ENCODE data around the gene RARS1.
A peak's percentile ranks its signal among the peaks of the same experiment; 100 is the strongest.

RARS1 gene

DNA sequence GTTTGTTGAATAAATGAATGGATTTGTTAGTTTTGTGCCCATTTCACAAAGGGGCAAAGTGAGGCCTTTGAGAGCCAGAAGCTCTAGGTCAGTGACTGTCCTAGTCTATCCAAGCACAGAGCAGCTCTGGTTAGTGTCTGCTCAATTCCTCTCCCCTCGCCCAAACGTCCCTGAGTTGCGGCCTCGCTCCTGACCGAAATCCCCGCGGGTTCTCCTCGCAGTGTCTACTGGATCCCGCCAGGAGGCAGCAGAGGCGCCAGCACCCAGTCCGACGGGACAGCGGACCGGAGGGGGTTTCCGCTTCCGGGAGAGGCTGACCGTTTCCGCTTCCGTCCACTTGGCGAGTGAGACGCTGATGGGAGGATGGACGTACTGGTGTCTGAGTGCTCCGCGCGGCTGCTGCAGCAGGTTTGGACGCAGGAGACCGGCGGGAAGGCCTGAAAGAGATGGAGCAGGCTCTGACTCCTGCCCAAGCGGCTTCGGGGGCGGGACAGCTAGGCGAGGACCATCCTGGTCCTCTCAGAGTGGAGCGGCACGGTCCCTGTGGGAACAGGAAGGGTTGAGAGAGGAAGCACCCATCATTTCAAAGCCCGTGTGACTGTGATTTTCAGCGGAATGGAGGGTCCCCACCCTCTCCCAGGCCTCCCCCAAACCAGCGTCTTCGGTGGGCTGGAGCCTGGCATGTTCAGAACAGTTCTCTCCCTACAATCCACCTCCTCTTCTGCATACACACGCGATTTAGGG, at the start of gene RARS1:
Gene RARS1 (plus strand): TSS at position 336 of the 744 bp plus-strand sequence. CDS start 28 bp downstream, at position 364.
- no peak for TF ChIP-seq SNAI2 (CRISPR knock-in tag; IDR thresholded peaks at IDR 0.05)
- peak; percentile 48; the same call in 1 of the 2 replicates for TF ChIP-seq TCF4 (CRISPR knock-in tag; IDR thresholded peaks at IDR 0.05; ENCODE audit: borderline replicate concordance)
- ATAC-seq, result peak; percentile 99

- TF ChIP-seq ZNF8 (CRISPR knock-in tag; IDR thresholded peaks at IDR 0.05), result no peak
- no peak for ATAC-seq
These were observed 47.9 kb upstream of the RARS1 start for GRCh38 chr5:168438349-168438748.

- ATAC-seq, result peak; percentile 93
- peak; percentile 10; the same call in 1 of the 2 replicates for TF ChIP-seq GLIS3 (CRISPR knock-in tag; IDR thresholded peaks at IDR 0.05)
- peak; percentile 37; the same call in 1 of the 2 replicates for TF ChIP-seq ISL1 (CRISPR knock-in tag; IDR thresholded peaks at IDR 0.05)
- TF ChIP-seq ZNF565 (CRISPR knock-in tag; conservative IDR thresholded peaks at IDR 0.05; ENCODE audit: low read depth), result no peak
- TF ChIP-seq OSR1 (CRISPR knock-in tag; IDR thresholded peaks at IDR 0.05), result no peak
These were observed 42.7 kb upstream of the RARS1 start for GRCh38 chr5:168443533-168443932.

DNA sequence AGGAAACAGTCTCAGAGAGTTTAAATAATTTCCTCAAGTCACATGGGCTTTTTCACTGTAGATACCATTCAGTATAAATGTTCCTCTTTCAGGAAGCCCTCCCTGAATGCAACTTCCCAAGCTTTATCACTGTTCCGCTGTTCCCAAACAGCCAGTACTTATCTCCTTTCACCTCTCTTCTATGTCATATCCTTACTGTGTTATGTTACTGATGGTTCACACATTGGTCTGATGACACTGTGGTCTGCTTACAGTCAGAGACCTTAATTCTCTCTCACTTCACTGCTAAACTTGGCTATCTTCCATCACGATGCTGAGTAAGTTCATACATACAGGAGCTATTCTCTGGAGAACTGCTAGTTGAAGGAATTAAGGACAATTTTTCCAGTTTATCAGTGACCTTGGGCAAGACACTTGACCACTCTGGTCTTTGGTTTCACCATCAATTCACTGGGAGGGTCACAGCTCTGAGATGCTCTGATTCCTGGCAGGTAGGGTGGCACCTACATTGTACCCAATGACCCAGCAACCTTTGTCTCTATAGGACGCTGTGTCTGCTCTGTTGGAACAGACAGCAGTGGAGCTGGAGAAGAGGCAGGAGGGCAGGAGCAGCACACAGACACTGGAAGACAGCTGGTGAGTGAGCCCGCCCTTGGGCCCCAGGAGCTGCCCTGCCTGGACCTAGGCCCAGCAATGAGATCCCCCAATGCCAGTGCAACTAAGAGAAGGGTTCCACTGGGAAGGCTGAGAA, 42.1 kb upstream of the RARS1 start:
- ATAC-seq, result peak; percentile 12
- TF ChIP-seq PPARA (CRISPR knock-in tag; IDR thresholded peaks at IDR 0.05; ENCODE audit: borderline replicate concordance) (no peak), RARB (CRISPR knock-in tag; IDR thresholded peaks at IDR 0.05) (no peak), POU6F1 (CRISPR knock-in tag; IDR thresholded peaks at IDR 0.05; ENCODE audit: borderline replicate concordance, low read depth) (no peak), ZFP30 (CRISPR knock-in tag; IDR thresholded peaks at IDR 0.05) (no peak), ZNF70 (CRISPR knock-in tag; IDR thresholded peaks at IDR 0.05) (no peak), ZNF8 (CRISPR knock-in tag; IDR thresholded peaks at IDR 0.05) (no peak), CREB5 (CRISPR knock-in tag; IDR thresholded peaks at IDR 0.05; ENCODE audit: low read depth) (no peak), OSR1 (CRISPR knock-in tag; IDR thresholded peaks at IDR 0.05) (no peak), TOX (CRISPR knock-in tag; IDR thresholded peaks at IDR 0.05; ENCODE audit: borderline replicate concordance) (no peak), CSRNP3 (CRISPR knock-in tag; IDR thresholded peaks at IDR 0.05) (no peak), GLIS3 (CRISPR knock-in tag; IDR thresholded peaks at IDR 0.05) (no peak), ISL1 (CRISPR knock-in tag; IDR thresholded peaks at IDR 0.05) (no peak), SNAI2 (CRISPR knock-in tag; IDR thresholded peaks at IDR 0.05) (no peak), ESRRG (CRISPR knock-in tag; IDR thresholded peaks at IDR 0.05) (no peak), ZNF565 (CRISPR knock-in tag; conservative IDR thresholded peaks at IDR 0.05; ENCODE audit: low read depth) (no peak)
- TF ChIP-seq, protein P1, sequence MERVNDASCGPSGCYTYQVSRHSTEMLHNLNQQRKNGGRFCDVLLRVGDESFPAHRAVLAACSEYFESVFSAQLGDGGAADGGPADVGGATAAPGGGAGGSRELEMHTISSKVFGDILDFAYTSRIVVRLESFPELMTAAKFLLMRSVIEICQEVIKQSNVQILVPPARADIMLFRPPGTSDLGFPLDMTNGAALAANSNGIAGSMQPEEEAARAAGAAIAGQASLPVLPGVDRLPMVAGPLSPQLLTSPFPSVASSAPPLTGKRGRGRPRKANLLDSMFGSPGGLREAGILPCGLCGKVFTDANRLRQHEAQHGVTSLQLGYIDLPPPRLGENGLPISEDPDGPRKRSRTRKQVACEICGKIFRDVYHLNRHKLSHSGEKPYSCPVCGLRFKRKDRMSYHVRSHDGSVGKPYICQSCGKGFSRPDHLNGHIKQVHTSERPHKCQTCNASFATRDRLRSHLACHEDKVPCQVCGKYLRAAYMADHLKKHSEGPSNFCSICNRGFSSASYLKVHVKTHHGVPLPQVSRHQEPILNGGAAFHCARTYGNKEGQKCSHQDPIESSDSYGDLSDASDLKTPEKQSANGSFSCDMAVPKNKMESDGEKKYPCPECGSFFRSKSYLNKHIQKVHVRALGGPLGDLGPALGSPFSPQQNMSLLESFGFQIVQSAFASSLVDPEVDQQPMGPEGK (CRISPR knock-in tag; IDR thresholded peaks at IDR 0.05; ENCODE audit: borderline replicate concordance), result no peak
- TF ChIP-seq, protein P2, sequence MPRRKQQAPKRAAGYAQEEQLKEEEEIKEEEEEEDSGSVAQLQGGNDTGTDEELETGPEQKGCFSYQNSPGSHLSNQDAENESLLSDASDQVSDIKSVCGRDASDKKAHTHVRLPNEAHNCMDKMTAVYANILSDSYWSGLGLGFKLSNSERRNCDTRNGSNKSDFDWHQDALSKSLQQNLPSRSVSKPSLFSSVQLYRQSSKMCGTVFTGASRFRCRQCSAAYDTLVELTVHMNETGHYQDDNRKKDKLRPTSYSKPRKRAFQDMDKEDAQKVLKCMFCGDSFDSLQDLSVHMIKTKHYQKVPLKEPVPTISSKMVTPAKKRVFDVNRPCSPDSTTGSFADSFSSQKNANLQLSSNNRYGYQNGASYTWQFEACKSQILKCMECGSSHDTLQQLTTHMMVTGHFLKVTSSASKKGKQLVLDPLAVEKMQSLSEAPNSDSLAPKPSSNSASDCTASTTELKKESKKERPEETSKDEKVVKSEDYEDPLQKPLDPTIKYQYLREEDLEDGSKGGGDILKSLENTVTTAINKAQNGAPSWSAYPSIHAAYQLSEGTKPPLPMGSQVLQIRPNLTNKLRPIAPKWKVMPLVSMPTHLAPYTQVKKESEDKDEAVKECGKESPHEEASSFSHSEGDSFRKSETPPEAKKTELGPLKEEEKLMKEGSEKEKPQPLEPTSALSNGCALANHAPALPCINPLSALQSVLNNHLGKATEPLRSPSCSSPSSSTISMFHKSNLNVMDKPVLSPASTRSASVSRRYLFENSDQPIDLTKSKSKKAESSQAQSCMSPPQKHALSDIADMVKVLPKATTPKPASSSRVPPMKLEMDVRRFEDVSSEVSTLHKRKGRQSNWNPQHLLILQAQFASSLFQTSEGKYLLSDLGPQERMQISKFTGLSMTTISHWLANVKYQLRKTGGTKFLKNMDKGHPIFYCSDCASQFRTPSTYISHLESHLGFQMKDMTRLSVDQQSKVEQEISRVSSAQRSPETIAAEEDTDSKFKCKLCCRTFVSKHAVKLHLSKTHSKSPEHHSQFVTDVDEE (CRISPR knock-in tag; IDR thresholded peaks at IDR 0.05), result no peak

Measured in SK-N-SH treated with all-trans-retinoic acid at 6 μM for 48 hours (cell line).